NCI-H2029 treated with DMSO at 0.1 percent for 48 hours (cell line): ENCODE data around the gene FSTL4.

ENCODE experiments used
- DNase-seq: peaks from one replicate; lab custom pipeline; 2025; lab: John Stamatoyannopoulos, UW

FSTL4 gene

DNA sequence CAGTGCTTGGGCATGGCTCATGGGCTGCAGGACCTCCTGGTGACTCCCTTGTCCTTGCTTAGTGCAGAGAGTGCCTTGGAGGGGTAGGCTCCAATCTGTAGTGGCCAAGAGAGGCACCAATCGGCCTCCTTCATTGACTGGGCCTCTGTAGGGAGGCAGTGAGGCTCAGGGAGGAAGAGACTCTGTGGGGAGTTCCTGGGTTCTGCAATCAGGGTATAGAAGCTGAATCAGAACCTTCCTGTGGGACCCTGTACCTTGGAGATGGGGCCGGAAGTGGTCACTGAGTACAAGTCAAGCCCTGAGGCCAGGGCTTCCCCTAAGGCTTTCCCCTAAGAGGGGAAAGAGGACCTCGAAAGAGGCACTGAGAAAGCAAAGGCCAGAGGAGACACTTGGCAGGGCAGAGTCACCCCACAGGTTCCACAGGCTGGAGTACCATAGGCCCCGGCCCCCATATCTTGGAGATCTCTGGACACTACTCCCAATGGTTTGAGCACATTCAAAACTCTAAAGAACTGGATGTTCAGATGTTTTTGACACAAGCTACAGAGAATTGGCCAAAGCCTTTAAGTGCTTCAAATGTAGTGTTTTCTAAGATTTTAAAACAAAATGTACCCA lies 370.0 kb downstream of the FSTL4 start:
- no peak for DNase-seq

- no peak for DNase-seq
Observed at GRCh38 chr5:133241179-133242092, 370.9 kb downstream of the FSTL4 start.

DNA sequence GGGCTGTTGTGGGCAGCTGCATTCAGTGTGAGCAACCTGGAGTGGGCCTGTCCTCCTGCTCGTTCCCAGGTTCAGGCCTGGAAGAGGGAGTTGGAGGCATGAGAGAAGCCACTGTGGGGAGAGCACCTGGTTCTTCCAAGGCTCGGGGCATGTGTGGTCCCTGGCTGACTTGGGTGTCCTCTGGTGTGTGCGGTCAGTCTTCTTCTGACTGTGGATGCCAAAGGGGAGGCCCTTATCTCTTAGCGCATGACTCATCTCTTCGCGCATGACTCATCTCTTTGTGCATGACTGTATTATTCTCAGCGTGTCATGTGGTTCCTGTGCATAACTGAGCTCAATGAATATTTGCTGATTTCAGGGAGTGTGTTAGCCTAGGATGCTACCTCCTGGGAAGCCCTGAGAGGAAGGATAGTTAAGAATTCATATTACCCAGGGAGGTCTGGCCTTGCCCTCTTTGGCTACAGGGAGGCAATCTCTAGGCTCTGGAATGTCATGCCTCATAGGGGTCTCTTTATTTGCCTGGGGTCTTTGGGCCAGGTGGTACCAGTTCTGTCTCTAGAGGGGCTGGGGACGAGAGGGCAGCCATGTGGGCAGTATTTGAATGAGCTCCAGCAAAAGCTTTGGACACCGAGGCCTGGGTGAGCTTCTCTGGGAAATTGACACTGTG lies 371.8 kb downstream of the FSTL4 start:
- peak; percentile 32 for DNase-seq

DNA sequence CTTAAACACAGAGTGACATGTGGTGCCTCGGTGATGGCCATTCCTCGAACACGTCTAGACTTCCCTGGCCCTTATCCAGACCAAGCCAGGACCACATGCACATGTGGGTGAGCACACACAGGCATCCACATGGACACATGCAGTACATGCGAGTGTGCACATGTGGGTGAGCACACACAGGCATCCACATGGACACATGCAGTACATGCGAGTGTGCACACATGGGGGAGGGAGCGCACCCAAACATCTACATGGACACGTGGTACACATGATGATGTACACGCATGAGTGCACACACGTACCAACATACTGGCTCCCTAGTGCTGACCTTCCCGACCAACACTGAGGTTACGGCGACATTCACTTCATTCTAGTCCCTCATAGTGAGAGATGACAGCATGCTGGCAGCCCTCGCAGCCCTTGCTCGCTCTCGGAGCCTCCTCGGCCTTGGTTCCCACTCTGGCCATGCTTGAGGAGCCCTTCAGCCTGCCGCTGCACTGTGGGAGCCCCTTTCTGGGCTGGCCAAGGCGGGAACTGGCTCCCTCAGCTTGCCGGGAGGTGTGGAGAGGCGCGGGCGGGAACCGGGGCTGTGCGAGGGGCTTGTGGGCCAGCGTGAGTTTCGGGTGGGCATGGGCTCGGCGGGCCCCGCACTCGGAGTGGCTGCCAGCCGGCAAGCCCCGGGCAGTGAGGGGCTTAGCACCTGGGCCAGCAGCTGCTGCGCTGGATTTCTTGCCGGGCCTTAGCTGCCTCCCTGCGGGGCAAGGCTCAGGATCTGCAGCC lies 373.7 kb downstream of the FSTL4 start:
- no peak for DNase-seq

DNA sequence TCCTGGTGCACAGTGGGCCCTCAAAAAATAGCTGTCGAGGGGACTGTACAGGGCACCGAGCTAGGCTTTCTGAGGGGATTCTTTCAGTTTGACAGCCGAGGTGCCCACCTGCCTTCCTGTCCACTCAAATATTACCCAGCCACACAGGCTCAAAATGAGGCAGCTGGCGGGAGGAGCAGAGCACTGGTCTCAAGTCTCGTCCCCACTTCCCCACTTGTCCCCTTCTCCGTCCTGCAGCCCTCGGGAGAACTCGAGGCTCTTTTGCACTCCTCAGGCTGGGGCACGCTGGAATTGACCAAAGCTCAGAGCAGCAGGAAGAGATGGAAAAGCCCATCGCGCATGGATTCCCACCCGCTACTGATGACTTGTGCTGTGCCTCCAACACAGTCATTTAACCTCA lies 375.4 kb downstream of the FSTL4 start:
- DNase-seq: no peak

DNA sequence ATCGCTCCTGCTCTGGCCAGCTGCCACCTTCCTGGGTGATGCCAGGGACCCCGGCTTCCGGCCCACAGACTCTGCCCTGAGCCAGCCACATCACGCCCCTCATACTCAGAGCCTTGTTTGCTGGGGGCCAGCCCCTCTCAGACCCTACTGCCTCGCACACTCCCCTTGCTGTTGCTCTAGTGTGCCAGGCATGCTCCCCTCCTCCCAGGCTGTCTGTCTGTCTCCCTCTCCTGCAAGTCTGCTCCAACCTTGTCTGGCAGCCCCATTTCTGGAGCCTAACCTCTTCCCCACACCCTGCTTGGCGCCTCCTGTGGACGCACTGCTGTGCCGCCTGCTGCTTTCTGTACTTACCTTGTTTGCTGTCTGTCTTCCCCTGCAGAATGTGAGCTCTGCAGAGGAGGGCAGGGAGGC lies 375.8 kb downstream of the FSTL4 start:
- no peak for DNase-seq

DNA sequence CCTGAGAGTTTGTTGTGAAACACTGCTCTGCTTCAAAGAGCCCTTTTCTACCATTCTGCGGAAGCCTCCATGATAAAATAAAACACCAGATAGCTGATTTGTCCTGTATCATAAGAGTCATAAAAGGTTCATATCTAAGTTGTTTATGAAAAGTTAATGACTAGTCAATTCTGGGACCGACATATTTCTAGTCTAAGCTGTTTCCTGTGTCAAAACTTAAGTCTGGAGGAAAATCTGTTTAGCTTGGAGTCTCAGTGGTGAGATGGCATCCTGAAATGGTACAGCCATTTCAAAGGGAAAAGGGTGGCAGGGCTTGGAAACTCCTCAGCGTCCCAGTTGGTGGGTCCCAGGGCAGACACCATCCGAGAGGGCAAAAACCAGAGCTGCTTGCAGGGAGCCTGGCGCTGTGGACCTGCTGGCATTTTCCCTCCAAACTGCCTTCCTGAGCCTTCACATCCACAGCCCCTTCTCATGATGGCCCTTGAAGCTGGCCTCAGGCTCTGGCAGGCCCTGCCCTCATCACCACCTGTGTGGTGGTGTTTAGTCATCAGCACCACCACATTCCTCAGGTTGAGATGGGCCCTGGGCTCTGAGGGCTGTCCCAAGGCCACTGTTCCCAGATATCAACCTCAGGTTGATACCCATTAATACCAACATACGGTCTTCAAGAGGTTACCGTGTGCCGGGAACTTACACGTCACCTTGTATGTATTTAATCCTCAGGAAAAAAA lies 376.5 kb downstream of the FSTL4 start:
- DNase-seq: no peak

- DNase-seq: no peak
Observed at GRCh38 chr5:133234911-133235310, 377.4 kb downstream of the FSTL4 start.

GRCh38 chr5:133234273-133234672 lies 378.1 kb downstream of the FSTL4 start:
- no peak for DNase-seq

DNA sequence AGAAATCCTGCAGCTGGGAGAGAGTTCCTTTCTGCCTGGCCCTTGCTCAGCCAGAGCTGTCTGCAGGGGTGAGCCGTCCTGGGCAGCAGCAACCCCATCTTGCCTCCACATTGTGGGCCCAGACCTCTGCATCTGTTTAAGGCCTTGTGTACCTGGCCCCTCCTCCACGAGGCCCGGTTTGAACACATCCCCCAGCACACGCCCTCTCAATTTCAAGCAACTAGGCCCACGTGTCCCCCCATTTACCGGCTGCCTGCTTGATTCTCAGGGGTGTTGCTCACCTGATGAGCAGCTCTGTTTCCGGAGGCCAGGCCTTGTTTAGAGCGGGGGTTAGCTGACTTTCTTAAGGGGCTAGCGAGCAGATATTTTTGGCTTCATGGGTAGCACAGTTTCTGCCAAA lies 378.7 kb downstream of the FSTL4 start:
- no peak for DNase-seq

GRCh38 chr5:133232911-133233310 lies 379.4 kb downstream of the FSTL4 start:
- DNase-seq: no peak

DNA sequence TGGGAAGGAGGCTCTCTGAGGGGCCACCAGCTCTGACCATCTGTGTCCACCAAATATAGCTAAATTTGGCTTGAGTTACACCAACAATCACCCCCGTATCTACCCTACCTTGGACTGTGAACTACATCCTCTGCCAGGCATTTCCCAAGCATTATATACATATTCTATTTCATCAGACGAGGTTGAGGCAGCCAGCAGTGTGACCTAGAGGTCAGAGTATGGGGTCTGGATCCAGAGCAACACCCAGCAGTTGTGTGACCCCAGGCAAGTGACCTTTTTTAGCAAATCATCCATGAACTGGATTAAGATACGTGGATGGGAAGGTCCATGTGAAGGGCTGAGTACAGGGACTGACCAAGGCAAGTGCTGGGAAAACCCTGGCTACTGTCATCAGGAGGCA lies 379.9 kb downstream of the FSTL4 start:
- DNase-seq: no peak

DNA sequence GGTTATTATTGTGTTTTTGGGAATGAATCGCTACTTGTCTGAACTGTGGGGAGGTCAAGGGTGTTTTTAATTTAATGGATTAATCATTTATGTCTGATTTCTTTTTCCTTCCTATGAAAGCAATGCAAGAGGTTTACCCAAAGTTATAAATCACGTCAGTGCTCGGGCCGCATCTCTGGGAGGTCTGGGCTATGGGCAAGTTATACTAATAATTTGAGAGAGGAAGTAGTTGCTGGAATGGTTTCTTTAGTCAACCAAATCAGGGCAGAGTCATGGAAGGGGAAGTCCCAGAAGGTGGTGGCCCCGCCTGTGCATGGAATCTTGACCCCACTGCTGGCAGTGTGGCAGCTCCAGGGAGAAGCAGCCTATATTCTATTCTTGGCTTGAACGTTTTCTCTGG lies 380.3 kb downstream of the FSTL4 start:
- DNase-seq: no peak

DNA sequence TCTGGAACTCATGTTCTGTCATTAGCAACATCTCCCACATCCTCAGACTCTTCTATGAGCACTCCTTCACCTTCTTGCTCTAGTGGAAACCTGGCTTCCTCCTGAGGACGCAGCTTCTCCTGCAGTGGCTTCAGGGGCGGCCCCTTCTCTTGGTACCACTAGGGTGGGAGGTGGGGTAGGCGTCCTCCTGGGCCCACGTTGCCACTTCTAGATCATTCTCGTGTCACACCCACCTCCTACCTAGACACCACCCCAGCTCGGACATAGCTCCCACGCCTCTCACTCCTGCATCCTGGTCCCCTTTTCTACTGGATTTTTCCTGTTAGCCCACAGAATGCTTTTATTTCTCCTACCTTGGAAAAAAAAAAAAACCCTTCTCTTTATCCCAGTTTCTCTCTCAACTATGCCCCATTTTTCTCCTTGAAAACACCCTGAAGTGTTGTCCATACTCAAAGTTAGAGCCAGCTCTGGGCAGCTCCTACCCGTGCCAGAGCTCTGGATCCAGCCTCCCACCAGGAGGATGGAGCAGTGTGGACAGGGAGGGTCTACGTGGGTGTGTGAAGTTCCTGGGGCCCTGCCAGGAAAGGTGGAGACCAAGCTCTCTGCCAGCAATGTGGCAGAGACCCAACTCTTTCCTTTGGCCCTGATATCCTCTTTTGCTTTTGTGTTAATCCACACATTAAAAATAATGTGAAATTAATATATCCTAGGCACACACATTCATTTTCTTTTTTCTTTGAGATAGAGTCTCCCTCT lies 381.3 kb downstream of the FSTL4 start:
- DNase-seq: no peak

- DNase-seq: no peak
Observed at GRCh38 chr5:133229931-133230664, 382.2 kb downstream of the FSTL4 start.

DNA sequence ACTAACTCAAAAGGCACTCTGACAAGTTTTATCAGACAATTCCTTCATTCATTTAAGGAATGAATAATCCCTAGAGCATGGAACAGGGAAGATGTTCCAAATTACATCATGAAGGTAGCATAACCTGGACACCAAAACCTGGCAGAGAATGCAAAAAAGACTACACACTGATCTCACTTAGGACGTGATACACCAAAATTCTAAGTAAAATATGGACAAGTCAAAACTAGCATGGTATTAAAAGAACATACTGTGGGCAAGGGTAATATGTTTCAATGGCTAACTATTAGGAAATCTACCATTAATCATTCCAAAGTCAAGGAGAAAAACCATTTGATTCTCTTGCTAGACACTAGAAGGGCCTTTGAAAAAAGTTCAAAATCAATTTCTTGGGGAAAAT lies 384.0 kb downstream of the FSTL4 start:
- no peak for DNase-seq

- no peak for DNase-seq
Observed at GRCh38 chr5:133227897-133228296, 384.4 kb downstream of the FSTL4 start.

- DNase-seq: no peak
Observed at GRCh38 chr5:133227082-133227481, 385.3 kb downstream of the FSTL4 start.

DNA sequence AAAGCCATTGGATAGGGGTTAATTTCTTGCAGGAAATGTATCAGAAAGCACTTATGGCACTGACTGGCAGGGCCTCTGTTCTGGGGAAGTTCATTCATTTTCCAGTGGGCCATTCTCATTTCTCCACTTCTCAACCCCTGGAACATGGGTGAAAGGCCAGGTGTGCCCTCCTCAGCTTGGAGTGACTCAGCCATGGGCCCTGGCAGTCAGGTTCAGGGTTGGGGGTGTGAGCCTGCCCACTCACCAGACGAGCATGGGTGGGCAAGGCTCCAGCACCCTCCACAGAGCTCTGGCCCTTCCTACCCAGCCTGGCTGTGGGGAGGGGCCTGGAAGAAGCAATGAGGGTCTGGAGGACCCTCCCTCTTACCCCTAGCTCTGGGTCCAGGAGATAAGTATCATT lies 386.2 kb downstream of the FSTL4 start:
- DNase-seq: no peak

GRCh38 chr5:133225671-133226152 lies 386.6 kb downstream of the FSTL4 start:
- DNase-seq: no peak
